ENCODE results near the gene ABI3BP. TPM values are rescaled to one million over a fixed set of nuclear protein-coding genes. Genes with fewer than 3 reads are reported as not detected.

The ABI3BP gene
- total RNA-seq, 1 experiment from 2014 or later, result 23.4 TPM

DNA sequence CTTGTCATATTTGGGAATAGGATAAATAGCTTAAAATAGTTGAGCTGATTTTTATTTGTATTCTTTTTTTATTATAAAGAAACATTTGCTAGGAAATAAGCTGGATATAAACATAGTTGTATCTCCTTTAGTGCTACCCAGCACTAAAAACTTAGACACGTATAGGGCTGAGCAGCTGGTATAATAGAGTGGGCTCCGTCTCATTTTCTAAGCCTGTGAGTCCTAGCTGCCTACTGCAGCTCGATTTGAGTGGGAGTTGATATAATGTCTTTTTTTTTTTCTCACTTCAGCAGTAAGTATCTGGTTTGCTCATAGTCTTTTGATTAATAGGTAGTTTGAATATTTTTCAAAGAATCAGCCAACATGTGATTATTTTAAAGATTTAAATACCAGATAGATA, 249.7 kb downstream of the ABI3BP start:
- no peaks in the 10 kb centered on the region for H4K20me1 ChIP-seq (ENCODE audit: low read length)
- no peak overlapping the region for H2AFZ ChIP-seq (ENCODE audit: low read length)
- no peak for ATAC-seq
- no peaks in the 10 kb centered on the region for H3K9me3 ChIP-seq (ENCODE audit: low read length)
- DNase-seq, result no peak
- no peaks in the 10 kb centered on the region for H3K9me2 ChIP-seq (replicated peaks; ENCODE audit: low read length)
- ChIA-PET POLR2A (ENCODE audit: unreplicated experiment) (no interaction called here), CTCF (no interaction called here)
- H3K9ac ChIP-seq (ENCODE audit: low read length), result no peak overlapping the region
- no peaks in the 10 kb centered on the region for H3K27me3 ChIP-seq (ENCODE audit: low read length)
- no peaks in the 10 kb centered on the region for H3F3A ChIP-seq (ENCODE audit: low read length, unreplicated experiment)
- H3K79me2 ChIP-seq (ENCODE audit: low read length), result no peaks in the 10 kb centered on the region
- no peaks in the 10 kb centered on the region for H3K4me1 ChIP-seq (ENCODE audit: insufficient read depth, low read length)
- H3K4me3 ChIP-seq (ENCODE audit: low read length), result no peak overlapping the region
- no peak for TF ChIP-seq EZH2phosphoT487 (IDR thresholded peaks at IDR 0.05; ENCODE audit: borderline replicate concordance, low read length)
- TF ChIP-seq, protein P1, sequence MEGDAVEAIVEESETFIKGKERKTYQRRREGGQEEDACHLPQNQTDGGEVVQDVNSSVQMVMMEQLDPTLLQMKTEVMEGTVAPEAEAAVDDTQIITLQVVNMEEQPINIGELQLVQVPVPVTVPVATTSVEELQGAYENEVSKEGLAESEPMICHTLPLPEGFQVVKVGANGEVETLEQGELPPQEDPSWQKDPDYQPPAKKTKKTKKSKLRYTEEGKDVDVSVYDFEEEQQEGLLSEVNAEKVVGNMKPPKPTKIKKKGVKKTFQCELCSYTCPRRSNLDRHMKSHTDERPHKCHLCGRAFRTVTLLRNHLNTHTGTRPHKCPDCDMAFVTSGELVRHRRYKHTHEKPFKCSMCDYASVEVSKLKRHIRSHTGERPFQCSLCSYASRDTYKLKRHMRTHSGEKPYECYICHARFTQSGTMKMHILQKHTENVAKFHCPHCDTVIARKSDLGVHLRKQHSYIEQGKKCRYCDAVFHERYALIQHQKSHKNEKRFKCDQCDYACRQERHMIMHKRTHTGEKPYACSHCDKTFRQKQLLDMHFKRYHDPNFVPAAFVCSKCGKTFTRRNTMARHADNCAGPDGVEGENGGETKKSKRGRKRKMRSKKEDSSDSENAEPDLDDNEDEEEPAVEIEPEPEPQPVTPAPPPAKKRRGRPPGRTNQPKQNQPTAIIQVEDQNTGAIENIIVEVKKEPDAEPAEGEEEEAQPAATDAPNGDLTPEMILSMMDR (conservative IDR thresholded peaks at IDR 0.05; ENCODE audit: low read depth, low read length), result no peak
- intact Hi-C loops (cut with micrococcal nuclease), result no loop called here
- H3K4me2 ChIP-seq (ENCODE audit: low read length), result no peak overlapping the region
- peaks cover 88% of the 10 kb centered on the region for H3K36me3 ChIP-seq (ENCODE audit: low read depth, low read length)
- BruUV-seq (replicated peaks), result no TSS peak
- H3K27ac ChIP-seq (ENCODE audit: low read length), result no peak overlapping the region

DNA sequence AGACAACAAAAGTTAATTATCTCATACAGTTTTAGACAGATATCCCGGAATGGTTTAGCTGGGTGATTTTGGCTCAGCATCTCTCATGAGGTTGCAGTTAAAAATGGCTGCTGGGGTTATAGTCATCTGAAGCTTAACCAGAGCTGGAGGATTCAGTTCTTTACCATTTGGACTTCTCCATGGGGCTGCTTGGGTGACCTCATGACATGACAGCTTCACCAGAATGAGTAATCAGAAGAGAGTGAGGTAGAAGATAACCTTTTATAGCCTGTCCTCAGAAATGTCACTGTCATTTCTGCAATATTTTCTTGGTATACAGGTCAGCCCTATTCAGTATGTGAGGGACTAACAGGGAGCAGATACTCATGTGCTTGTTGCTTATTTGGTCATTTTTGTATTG, 253.0 kb downstream of the ABI3BP start:
- ChIA-PET POLR2A (ENCODE audit: unreplicated experiment) (interaction anchor here (0.5 kb wide), 1 partner anchor 648 kb away, joined by 3 read pairs; no protein-coding TSS in a partner anchor), CTCF (no interaction called here)
- ATAC-seq (no peak), DNase-seq (no peak)
- H3K9me3 ChIP-seq (ENCODE audit: low read length), result no peaks in the 10 kb centered on the region
- H3K79me2 ChIP-seq (ENCODE audit: low read length), result 0 out of 2 replicates have a peak, but pooled peaks cover 1% of the 10 kb centered on the region
- H3K4me1 ChIP-seq (ENCODE audit: insufficient read depth, low read length), result no peaks in the 10 kb centered on the region
- no peak for TF ChIP-seq EZH2 (IDR thresholded peaks at IDR 0.05; ENCODE audit: low read length, unreplicated experiment)
- TF ChIP-seq EZH2phosphoT487 (IDR thresholded peaks at IDR 0.05; ENCODE audit: borderline replicate concordance, low read length), result no peak
- TF ChIP-seq, protein P1 (conservative IDR thresholded peaks at IDR 0.05; ENCODE audit: low read depth, low read length), result no peak
- intact Hi-C loops (cut with micrococcal nuclease), result no loop called here
- H2AFZ ChIP-seq (ENCODE audit: low read length), result no peak overlapping the region
- no peaks in the 10 kb centered on the region for H4K20me1 ChIP-seq (ENCODE audit: low read length)
- H3F3A ChIP-seq (ENCODE audit: low read length, unreplicated experiment), result no peaks in the 10 kb centered on the region
- H3K27ac ChIP-seq (ENCODE audit: low read length), result no peak overlapping the region
- peaks cover 87% of the 10 kb centered on the region for H3K36me3 ChIP-seq (ENCODE audit: low read depth, low read length)
- H3K4me2 ChIP-seq (ENCODE audit: low read length), result no peak overlapping the region
- H3K9me2 ChIP-seq (replicated peaks; ENCODE audit: low read length), result no peaks in the 10 kb centered on the region
- H3K4me3 ChIP-seq (ENCODE audit: low read length), result no peak overlapping the region
- no peak overlapping the region for H3K9ac ChIP-seq (ENCODE audit: low read length)
- no peaks in the 10 kb centered on the region for H3K27me3 ChIP-seq (ENCODE audit: low read length)
- no TSS peak for BruUV-seq (replicated peaks)

DNA sequence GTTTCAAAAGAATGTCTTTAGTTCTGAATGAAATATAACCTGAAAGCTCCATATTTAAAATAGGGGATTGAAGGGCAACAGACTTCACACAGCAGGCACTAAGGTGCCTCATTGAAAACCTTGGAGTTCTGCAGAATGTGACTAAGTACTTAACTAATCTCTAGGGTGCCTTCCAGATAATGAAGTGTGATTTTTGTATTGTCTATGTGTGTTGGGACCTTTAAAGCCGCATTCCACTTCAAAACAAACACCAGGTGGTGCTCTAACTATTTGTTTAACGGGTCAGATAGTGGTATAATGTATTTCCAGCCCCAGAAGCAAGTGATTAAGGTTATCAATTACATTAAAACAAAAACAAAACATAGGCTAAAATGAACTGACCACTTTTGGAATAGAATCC, 255.9 kb downstream of the ABI3BP start:
- intact Hi-C loops (cut with micrococcal nuclease), result loop anchor here (1.0 to 5.0 kb wide), 2 partner anchors 459 to 645 kb away; no protein-coding TSS in a partner anchor
- ATAC-seq, result peak; percentile 80

More for the DNA sequence above, 255.9 kb downstream of the ABI3BP start:
- Histone ChIP-seq H2AFZ (ENCODE audit: low read length) (no peak overlapping the region), H3F3A (ENCODE audit: low read length, unreplicated experiment) (no peaks in the 10 kb centered on the region), H3K4me1 (ENCODE audit: insufficient read depth, low read length) (no peaks in the 10 kb centered on the region), H3K27me3 (ENCODE audit: low read length) (no peaks in the 10 kb centered on the region), H3K36me3 (ENCODE audit: low read depth, low read length) (peaks cover 90% of the 10 kb centered on the region), H3K4me3 (ENCODE audit: low read length) (no peak overlapping the region), H3K79me2 (ENCODE audit: low read length) (peaks cover 28% of the 10 kb centered on the region), H3K27ac (ENCODE audit: low read length) (no peak overlapping the region), H3K4me2 (ENCODE audit: low read length) (no peak overlapping the region), H3K9me2 (replicated peaks; ENCODE audit: low read length) (no peaks in the 10 kb centered on the region), H4K20me1 (ENCODE audit: low read length) (no peaks in the 10 kb centered on the region), H3K9me3 (ENCODE audit: low read length) (no peaks in the 10 kb centered on the region), H3K9ac (ENCODE audit: low read length) (no peak overlapping the region)
- no peak for TF ChIP-seq EZH2phosphoT487 (IDR thresholded peaks at IDR 0.05; ENCODE audit: borderline replicate concordance, low read length)
- TF ChIP-seq, protein P1 (conservative IDR thresholded peaks at IDR 0.05; ENCODE audit: low read depth, low read length), result peak; percentile 79
- ChIA-PET POLR2A (ENCODE audit: unreplicated experiment) (no interaction called here), CTCF (no interaction called here)
- no TSS peak for BruUV-seq (replicated peaks)
- peak; percentile 51 for DNase-seq
